Ovary (tissue), 3 donors: ENCODE measurements around the gene RINT1.
"Not testable (repeated sequence)": the region's sequence is repeated elsewhere in the genome, so short reads cannot be mapped to it uniquely, and the experiment has no call there.

Experiments used
- POLR2A ChIP-seq: fragments of 450-650 bp; IDR thresholded peaks from one replicate; pipeline ENCODE4 v1.6.1; 2017; ENCODE audit warnings: antibody characterized with exemption, mild to moderate bottlenecking, moderate library complexity
- TF ChIP-seq, protein P1 (sequence below), 3 donors: fragments of 450-650 bp in 2 of 3; fragments of 200-600 bp in 1 of 3; IDR thresholded peaks; one replicate each; pipeline versions ENCODE4 v1.5.1 to v1.8.0; 2016 to 2022; ENCODE audit warnings: antibody characterized with exemption in 3 of 3, mild to moderate bottlenecking in 1 of 3
- donor health status: DM: no; HTN: no; CAD: no.

DNA sequence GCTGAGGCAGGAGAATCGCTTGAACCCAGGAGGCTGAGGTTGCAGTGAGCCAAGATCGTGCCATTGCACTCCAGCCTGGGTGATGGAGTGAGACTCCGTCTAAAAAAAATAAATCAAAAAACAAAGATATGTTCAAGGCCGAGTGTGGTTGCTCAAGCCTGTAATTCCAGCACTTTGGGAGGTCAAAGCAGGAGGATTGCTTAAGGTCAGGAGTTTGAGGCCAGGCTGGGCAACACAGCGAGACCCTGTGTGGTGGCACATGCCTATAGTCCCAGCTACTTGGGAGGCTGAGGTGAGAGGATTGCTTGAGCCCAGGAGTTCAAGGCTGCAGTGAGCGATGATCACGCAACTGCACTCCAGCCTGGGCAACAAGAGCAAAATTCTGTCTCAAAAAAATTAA is 11.4 kb upstream of the RINT1 start:
- TF ChIP-seq, protein P1, sequence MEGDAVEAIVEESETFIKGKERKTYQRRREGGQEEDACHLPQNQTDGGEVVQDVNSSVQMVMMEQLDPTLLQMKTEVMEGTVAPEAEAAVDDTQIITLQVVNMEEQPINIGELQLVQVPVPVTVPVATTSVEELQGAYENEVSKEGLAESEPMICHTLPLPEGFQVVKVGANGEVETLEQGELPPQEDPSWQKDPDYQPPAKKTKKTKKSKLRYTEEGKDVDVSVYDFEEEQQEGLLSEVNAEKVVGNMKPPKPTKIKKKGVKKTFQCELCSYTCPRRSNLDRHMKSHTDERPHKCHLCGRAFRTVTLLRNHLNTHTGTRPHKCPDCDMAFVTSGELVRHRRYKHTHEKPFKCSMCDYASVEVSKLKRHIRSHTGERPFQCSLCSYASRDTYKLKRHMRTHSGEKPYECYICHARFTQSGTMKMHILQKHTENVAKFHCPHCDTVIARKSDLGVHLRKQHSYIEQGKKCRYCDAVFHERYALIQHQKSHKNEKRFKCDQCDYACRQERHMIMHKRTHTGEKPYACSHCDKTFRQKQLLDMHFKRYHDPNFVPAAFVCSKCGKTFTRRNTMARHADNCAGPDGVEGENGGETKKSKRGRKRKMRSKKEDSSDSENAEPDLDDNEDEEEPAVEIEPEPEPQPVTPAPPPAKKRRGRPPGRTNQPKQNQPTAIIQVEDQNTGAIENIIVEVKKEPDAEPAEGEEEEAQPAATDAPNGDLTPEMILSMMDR (IDR thresholded peaks at IDR 0.05), result not testable (repeated sequence)
- not testable (repeated sequence) for TF ChIP-seq POLR2A
